ENCODE measurements around the gene PRPF40B. TPM values are rescaled to one million over a fixed set of nuclear protein-coding genes. Genes with fewer than 3 reads are reported as not detected.

PRPF40B gene
- total and polyA plus RNA-seq, 2 of the 13 experiments (the other 11 are each of a cell fraction or from before 2014, with no cell fraction given), result 5.0 to 7.8 TPM

- TF ChIP-seq PCBP2 (optimal IDR thresholded peaks at IDR 0.05; ENCODE audit: low read depth, low read length, poor library complexity, severe bottlenecking), result no peak
Observed at GRCh38 chr12:49623142-49623904, at the start of gene PRPF40B (continued).

- TF ChIP-seq CREB3 (CRISPR knock-in tag; IDR thresholded peaks at IDR 0.05), result no peak
- no peak for TF ChIP-seq E2F2 (CRISPR knock-in tag; IDR thresholded peaks at IDR 0.05; ENCODE audit: borderline replicate concordance)
- TF ChIP-seq ZSCAN31 (CRISPR knock-in tag; IDR thresholded peaks at IDR 0.05; ENCODE audit: low read depth), result no peak
- TF ChIP-seq HNF4A (CRISPR knock-in tag; IDR thresholded peaks at IDR 0.05), result no peak
- TF ChIP-seq NR2C2 (CRISPR knock-in tag; IDR thresholded peaks at IDR 0.05; ENCODE audit: borderline replicate concordance), result no peak
- TF ChIP-seq ZNF367 (CRISPR knock-in tag; IDR thresholded peaks at IDR 0.05; ENCODE audit: borderline replicate concordance), result no peak
- TF ChIP-seq SKI (IDR thresholded peaks at IDR 0.05; ENCODE audit: partially characterized antibody), result no peak
- no peak for TF ChIP-seq NR3C1 (CRISPR knock-in tag; IDR thresholded peaks at IDR 0.05)
- TF ChIP-seq ZFP82 (CRISPR knock-in tag; IDR thresholded peaks at IDR 0.05; ENCODE audit: borderline replicate concordance), result no peak
- TF ChIP-seq KDM3A (CRISPR knock-in tag; IDR thresholded peaks at IDR 0.05; ENCODE audit: low read depth), result no peak
- H3K9me3 ChIP-seq (ENCODE audit: low read length), result no peaks in the 10 kb centered on the region
- no peaks in the 10 kb centered on the region for H3K79me2 ChIP-seq (ENCODE audit: insufficient read depth, low read length)
- H4K20me1 ChIP-seq (ENCODE audit: insufficient read depth, low read length), result no peaks in the 10 kb centered on the region
- no peak overlapping the region for H3K9ac ChIP-seq (ENCODE audit: insufficient read depth, low read depth, low read length)
- DNase-seq (ENCODE audit: low spot score) (no peak), FAIRE-seq (no peak), ATAC-seq (no peak)
- no TSS peak for BruUV-seq (replicated peaks)
- intact Hi-C loops (cut with micrococcal nuclease; ENCODE audit: unreplicated experiment), result no loop called here
- POLR2A ChIA-PET, result interaction anchor here (1.1 kb wide), 1 partner anchor 27 kb away, joined by 3 read pairs; no protein-coding TSS in a partner anchor
- H3K27me3 ChIP-seq (ENCODE audit: control insufficient read depth in 1 of 2, insufficient read depth in 2 of 2, low read length in 2 of 2), result no peaks in the 10 kb centered on the region
- in situ Hi-C loops (cut with HindIII; ENCODE audit: extremely low pct_ligation_motif_present, low pct_unique_long_range_greater_than_20kb), result no loop called here
- H3K27ac ChIP-seq (ENCODE audit: extremely low read length, insufficient read depth, low read length), result no peak overlapping the region
- H3K36me3 ChIP-seq (replicated peaks in 1 of 2; ENCODE audit: control insufficient read depth in 1 of 2, insufficient read depth in 2 of 2, low read length in 2 of 2), result peaks cover 0 to 13% of the 10 kb centered on the region in 2 experiments; a peak in 2 of 5 replicates
- peaks cover 22% of the 10 kb centered on the region for H3K4me1 ChIP-seq (ENCODE audit: insufficient read depth, low read length)
- 90% methylated on average over 9 of the region's 9 CpGs for WGBS (ENCODE audit: low lambda C conversion rate)
- H3K4me3 ChIP-seq (replicated peaks in 1 of 3; ENCODE audit: insufficient read depth in 1 of 3, low read depth in 2 of 3, low read length in 3 of 3), result no peak overlapping the region
- H3K4me2 ChIP-seq (ENCODE audit: low read depth, low read length), result no peak overlapping the region
- CTCF ChIA-PET (ENCODE audit: low intra/inter-chr PET ratio, low total read pairs), result no interaction called here
- H2AFZ ChIP-seq (ENCODE audit: low read length), result no peak overlapping the region
Observed at GRCh38 chr12:49577589-49578315, 45.6 kb upstream of the PRPF40B start.

Data from HepG2 (cell line).